A673 (cell line): ENCODE measurements around the gene MPV17L2.

ENCODE experiments used
- EZH2 ChIP-seq: fragments of 200-600 bp; sonication (generic); IDR thresholded peaks from 2 replicates; pipeline ENCODE4 v1.6.1; 2017; ENCODE audit warnings: borderline replicate concordance, low read depth, mild to moderate bottlenecking, mixed read lengths, antibody characterized with exemption, low read length; ENCODE audit not compliant: poor library complexity, severe bottlenecking
- TF ChIP-seq, protein P1 (sequence below): fragments of 300-800, 200-600 bp; sonication (generic); conservative IDR thresholded peaks from 2 replicates; pipeline ENCODE4 v1.5.1; 2017; ENCODE audit warnings: low read depth, mild to moderate bottlenecking, antibody characterized with exemption, low read length, moderate library complexity, mixed read lengths

DNA sequence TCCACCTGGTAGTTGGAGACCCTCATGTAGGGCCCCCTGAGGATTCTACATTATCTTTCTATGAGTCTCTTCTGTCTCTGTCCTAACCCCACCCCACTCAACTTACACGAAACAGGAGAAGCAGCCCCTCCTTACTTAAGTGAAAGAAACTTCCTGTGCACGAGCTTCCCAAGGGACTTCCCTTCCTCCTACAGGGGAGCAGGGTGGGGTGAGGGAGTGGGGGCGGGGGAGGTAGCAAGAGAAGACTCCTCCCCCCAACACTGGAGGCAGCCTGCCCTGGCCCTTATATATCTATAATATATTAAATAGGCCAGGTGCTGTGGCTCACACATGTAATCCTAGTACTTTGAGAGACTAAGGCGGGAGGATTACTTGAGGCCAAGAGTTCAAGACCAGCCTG lies 38.8 kb downstream of the MPV17L2 start:
- TF ChIP-seq, protein P1, sequence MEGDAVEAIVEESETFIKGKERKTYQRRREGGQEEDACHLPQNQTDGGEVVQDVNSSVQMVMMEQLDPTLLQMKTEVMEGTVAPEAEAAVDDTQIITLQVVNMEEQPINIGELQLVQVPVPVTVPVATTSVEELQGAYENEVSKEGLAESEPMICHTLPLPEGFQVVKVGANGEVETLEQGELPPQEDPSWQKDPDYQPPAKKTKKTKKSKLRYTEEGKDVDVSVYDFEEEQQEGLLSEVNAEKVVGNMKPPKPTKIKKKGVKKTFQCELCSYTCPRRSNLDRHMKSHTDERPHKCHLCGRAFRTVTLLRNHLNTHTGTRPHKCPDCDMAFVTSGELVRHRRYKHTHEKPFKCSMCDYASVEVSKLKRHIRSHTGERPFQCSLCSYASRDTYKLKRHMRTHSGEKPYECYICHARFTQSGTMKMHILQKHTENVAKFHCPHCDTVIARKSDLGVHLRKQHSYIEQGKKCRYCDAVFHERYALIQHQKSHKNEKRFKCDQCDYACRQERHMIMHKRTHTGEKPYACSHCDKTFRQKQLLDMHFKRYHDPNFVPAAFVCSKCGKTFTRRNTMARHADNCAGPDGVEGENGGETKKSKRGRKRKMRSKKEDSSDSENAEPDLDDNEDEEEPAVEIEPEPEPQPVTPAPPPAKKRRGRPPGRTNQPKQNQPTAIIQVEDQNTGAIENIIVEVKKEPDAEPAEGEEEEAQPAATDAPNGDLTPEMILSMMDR = no peak
- no peak for TF ChIP-seq EZH2
